Adipocyte (in vitro differentiated cells): ENCODE measurements around the gene BRD4.
"Not testable (repeated sequence)": the region's sequence is repeated elsewhere in the genome, so short reads cannot be mapped to it uniquely, and the experiment has no call there.

Experiments used
- DNase-seq: peaks from one replicate; pipeline ENCODE4 v3.0.0-alpha.2; 2015; ENCODE audit warnings: low read depth
- H3K27me3 ChIP-seq: replicated peaks from 2 replicates; pipeline ENCODE4 v1.7.0; 2013; ENCODE audit warnings: mild to moderate bottlenecking, low read length, moderate library complexity; ENCODE audit not compliant: control insufficient read depth, insufficient read depth
- H3K36me3 ChIP-seq: 2 replicates; pipeline ENCODE4 v1.7.0; 2013; ENCODE audit warnings: low read length, mild to moderate bottlenecking, moderate library complexity; ENCODE audit not compliant: control insufficient read depth, insufficient read depth, severe bottlenecking
- H3K4me1 ChIP-seq: 2 replicates; pipeline ENCODE4 v1.7.0; 2013; ENCODE audit warnings: mild to moderate bottlenecking, low read length, moderate library complexity; ENCODE audit not compliant: control insufficient read depth, insufficient read depth
- H3K4me3 ChIP-seq: 2 replicates; pipeline ENCODE4 v1.7.0; 2013; ENCODE audit warnings: mild to moderate bottlenecking, low read length, moderate library complexity
- H3K9ac ChIP-seq: 2 replicates; pipeline ENCODE4 v1.7.0; 2013; ENCODE audit warnings: mild to moderate bottlenecking, low read length, moderate library complexity
- H3K9me3 ChIP-seq: 2 replicates; pipeline ENCODE4 v1.7.0; 2013; ENCODE audit warnings: mild to moderate bottlenecking, low read length, moderate library complexity; ENCODE audit not compliant: control insufficient read depth

The BRD4 gene

GRCh38 chr19:15372470-15372869 lies 40.1 kb upstream of the BRD4 start:
- Histone ChIP-seq H3K4me3 (no peak overlapping the region), H3K9me3 (no peaks in the 10 kb centered on the region), H3K9ac (no peak overlapping the region), H3K36me3 (peaks cover 61% of the 10 kb centered on the region), H3K4me1 (peaks cover 30% of the 10 kb centered on the region), H3K27me3 (no peaks in the 10 kb centered on the region)
- DNase-seq, result no peak

GRCh38 chr19:15371786-15372380 lies 39.5 kb upstream of the BRD4 start:
- DNase-seq, result no peak
- Histone ChIP-seq H3K4me3 (no peak overlapping the region), H3K4me1 (peaks cover 24% of the 10 kb centered on the region), H3K36me3 (peaks cover 67% of the 10 kb centered on the region), H3K27me3 (no peaks in the 10 kb centered on the region), H3K9me3 (no peaks in the 10 kb centered on the region), H3K9ac (no peak overlapping the region)

DNA sequence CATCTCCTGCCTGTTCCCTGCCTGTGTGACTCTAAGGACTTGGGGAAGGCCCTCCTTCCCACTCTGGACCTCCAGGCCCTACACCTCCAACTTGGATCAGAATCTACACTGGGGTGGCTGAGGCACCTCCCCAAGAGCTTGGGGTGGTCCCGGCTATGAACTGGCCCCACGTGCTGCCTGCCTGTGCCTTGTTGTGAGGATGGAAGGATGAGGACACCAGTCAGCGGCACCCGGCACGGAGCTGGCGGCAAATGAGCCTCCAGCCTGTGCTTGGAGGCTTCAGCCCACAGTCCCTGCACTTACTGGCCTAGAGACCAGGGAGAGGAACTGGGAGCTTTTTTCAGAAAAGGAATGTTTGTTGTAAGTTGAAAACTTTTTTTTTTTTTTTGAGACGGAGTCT lies 38.8 kb upstream of the BRD4 start:
- no peaks in the 10 kb centered on the region for H3K27me3 ChIP-seq
- H3K4me3 ChIP-seq, result no peak overlapping the region
- H3K36me3 ChIP-seq, result peaks cover 71% of the 10 kb centered on the region

DNA sequence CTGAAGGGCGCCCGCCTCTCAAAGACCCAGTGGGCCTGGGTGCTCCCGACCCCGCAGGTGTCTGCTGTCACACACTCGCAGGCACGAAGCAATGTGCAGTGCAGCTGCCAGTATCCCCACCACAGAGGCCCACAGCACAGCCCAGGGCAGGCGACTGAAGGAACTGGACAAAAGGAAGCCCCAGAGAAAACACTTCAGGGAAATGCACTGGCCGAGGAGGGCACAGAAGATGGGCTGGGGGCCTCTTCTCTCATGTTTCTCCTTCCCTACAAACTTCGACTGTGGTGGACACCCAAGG lies 37.2 kb upstream of the BRD4 start:
- no peak for DNase-seq
- Histone ChIP-seq H3K27me3 (no peaks in the 10 kb centered on the region), H3K9me3 (no peaks in the 10 kb centered on the region), H3K4me1 (peaks cover 11% of the 10 kb centered on the region), H3K36me3 (peaks cover 87% of the 10 kb centered on the region), H3K4me3 (no peak overlapping the region), H3K9ac (no peak overlapping the region)

More for the DNA sequence above, 38.8 kb upstream of the BRD4 start:
- no peak for DNase-seq
- H3K9me3 ChIP-seq, result no peaks in the 10 kb centered on the region
- H3K9ac ChIP-seq, result no peak overlapping the region
- H3K4me1 ChIP-seq, result peaks cover 18% of the 10 kb centered on the region

DNA sequence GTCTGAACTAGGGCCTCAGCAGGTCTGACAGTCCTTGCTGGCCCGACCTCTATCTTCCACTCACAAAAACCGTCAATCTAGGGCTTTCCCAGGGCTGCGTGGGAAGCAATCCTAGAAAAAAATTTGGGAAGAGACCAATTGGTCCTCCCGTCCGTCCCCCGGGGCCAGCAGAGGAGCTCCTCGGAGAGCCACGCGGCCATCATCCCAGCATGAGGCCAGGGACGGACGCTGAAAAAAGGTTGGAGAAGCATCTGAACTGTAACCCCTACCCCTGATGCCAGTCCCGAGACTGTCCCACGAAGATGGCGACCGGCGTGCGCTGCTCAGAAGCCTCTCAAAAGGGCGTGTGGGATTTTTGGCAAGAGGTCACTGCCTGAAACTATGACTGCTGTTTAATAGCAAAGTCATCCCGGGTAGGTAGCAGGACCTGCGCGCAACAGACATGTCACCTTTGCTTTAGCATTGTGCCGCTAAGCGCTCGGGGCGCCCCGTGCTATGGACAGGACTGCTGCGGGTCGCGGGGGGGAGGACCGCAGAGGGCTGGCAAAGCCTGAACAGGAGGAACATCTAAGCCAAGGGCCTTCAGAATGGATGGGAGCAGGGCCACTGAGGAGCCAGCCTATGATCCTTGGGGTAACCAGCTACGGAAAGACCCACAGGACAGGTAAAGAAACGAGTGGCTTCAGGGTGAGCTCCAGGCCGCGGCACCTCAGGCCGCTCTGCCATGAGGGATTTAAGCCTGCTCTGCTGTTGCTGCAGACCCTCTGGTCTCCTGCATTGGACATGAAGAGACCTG lies 36.7 kb upstream of the BRD4 start:
- Histone ChIP-seq H3K36me3 (peaks cover 87% of the 10 kb centered on the region), H3K4me3 (no peak overlapping the region), H3K4me1 (peaks cover 6% of the 10 kb centered on the region), H3K9me3 (no peaks in the 10 kb centered on the region), H3K9ac (no peak overlapping the region), H3K27me3 (no peaks in the 10 kb centered on the region)
- no peak for DNase-seq

GRCh38 chr19:15368051-15368632 lies 35.8 kb upstream of the BRD4 start:
- Histone ChIP-seq H3K9ac (no peak overlapping the region), H3K4me3 (no peak overlapping the region), H3K9me3 (no peaks in the 10 kb centered on the region), H3K4me1 (peaks cover 5% of the 10 kb centered on the region), H3K27me3 (no peaks in the 10 kb centered on the region), H3K36me3 (peaks cover 83% of the 10 kb centered on the region)
- DNase-seq, result no peak

DNA sequence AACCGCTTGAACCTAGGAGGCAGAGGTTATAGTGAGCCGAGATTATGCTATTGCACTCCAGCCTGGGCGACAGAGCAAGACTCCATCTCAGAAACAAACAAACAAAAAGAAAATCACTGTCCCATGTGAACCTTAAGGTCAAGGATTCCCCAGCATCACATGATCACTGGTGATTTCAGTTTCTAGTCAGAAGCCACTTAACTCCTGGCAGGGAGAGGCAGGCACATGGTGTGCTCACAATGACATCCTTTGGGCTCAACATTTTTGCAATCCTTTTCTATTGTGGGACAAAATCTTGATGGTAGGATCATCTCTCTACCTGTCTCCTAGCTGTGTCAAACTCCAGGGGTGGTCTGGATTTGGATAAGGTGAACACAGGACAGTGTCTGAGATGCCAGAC lies 35.1 kb upstream of the BRD4 start:
- no peaks in the 10 kb centered on the region for H3K9me3 ChIP-seq
- no peaks in the 10 kb centered on the region for H3K27me3 ChIP-seq
- H3K4me1 ChIP-seq, result peaks cover 5% of the 10 kb centered on the region
- no peak overlapping the region for H3K4me3 ChIP-seq
- H3K36me3 ChIP-seq, result peaks cover 76% of the 10 kb centered on the region
- DNase-seq, result no peak
- no peak overlapping the region for H3K9ac ChIP-seq

GRCh38 chr19:15365264-15365663 lies 32.9 kb upstream of the BRD4 start:
- no peak overlapping the region for H3K9ac ChIP-seq
- no peaks in the 10 kb centered on the region for H3K27me3 ChIP-seq
- no peak for DNase-seq
- no peak overlapping the region for H3K4me3 ChIP-seq
- no peaks in the 10 kb centered on the region for H3K9me3 ChIP-seq
- peaks cover 74% of the 10 kb centered on the region for H3K36me3 ChIP-seq
- H3K4me1 ChIP-seq, result peaks cover 5% of the 10 kb centered on the region

DNA sequence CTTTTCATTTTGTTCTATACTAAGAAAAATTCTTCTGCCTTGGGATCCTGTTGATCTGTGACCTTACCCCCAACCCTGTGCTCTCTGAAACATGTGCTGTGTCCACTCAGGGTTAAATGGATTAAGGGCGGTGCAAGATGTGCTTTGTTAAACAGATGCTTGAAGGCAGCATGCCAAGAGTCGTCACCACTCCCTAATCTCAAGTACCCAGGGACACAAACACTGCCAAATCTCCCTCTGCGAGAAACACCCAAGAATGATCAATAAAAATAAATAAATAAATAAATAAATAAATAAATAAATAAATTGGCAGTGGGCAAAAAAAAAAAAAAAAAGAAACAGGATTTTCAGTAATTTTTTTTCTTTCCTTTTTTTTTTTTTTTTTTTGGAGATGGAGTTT lies 31.5 kb upstream of the BRD4 start:
- H3K27me3 ChIP-seq, H3K9ac ChIP-seq, H3K9me3 ChIP-seq, H3K4me3 ChIP-seq, DNase-seq: not testable (repeated sequence)
- Histone ChIP-seq H3K36me3 (peaks cover 72% of the 10 kb centered on the region), H3K4me1 (peaks cover 12% of the 10 kb centered on the region)

- DNase-seq, H3K27me3 ChIP-seq, H3K9ac ChIP-seq, H3K4me3 ChIP-seq, H3K9me3 ChIP-seq: not testable (repeated sequence)
- Histone ChIP-seq H3K4me1 (peaks cover 15% of the 10 kb centered on the region), H3K36me3 (peaks cover 72% of the 10 kb centered on the region)
These were observed 30.7 kb upstream of the BRD4 start for GRCh38 chr19:15363048-15363447.

DNA sequence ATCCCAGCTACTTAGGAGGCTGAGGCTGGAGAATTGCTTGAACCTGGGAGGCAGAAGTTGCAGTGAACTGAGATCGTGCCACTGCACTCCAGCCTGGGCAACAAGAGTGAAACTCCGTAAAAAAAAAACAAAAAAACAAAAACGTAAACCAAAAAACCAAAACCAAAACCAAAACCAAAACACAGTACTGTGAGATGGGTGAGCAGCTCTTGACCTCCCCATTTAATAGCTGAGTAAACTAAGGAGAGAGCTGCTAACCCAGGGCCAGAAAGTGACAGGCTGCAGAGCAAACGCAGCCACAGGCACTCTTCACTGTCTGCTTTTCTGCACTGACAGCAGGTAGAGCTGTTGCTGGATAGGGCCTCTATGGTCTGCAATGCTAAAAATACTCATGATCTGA lies 27.7 kb upstream of the BRD4 start:
- H3K4me3 ChIP-seq, H3K9ac ChIP-seq, H3K9me3 ChIP-seq, DNase-seq, H3K27me3 ChIP-seq: not testable (repeated sequence)
- peaks cover 11% of the 10 kb centered on the region for H3K4me1 ChIP-seq
- H3K36me3 ChIP-seq, result peaks cover 71% of the 10 kb centered on the region
